Subcutaneous preadipocyte (primary cell): Measurements from ENCODE around the gene RENBP. TPM values are rescaled to one million over a fixed set of nuclear protein-coding genes. Genes with fewer than 3 reads are reported as not detected.

Experiments
- small RNA-seq: library from RNA; depleted of rRNA; stranded (forward); fragments of <200 nt; gene quantifications from one replicate; pipeline ENCODE3, GENCODE V24; 2012
- total RNA-seq: library from RNA; depleted of rRNA; stranded (reverse); fragments of >200 nt; gene quantifications from 2 replicates; pipeline ENCODE4 v1.2.3, GENCODE V29; 2012

The RENBP gene
- 3.7 TPM in 2 replicates for total RNA-seq

GRCh38 chrX:153944140-153944799 lies at the start of gene RENBP:
TSS of gene RENBP (minus strand) at chrX:153944643. CDS start at chrX:153944610, 33 bp downstream.

GRCh38 chrX:153972368-153973126 lies 28.1 kb upstream of the RENBP start, which contains the start of gene TMEM187:
TSS of gene TMEM187 (plus strand) at chrX:153972754. CDS start at chrX:153982063, 9,309 bp downstream.

GRCh38 chrX:153971450-153972367 lies 27.3 kb upstream of the RENBP start, which contains the start of gene HCFC1:
TSS of gene HCFC1 (minus strand) at chrX:153971818. CDS start at chrX:153970840, 978 bp downstream.

GRCh38 chrX:153934762-153935325 lies 9.6 kb downstream of the RENBP start, which contains the start of gene NAA10:
TSS of gene NAA10 (minus strand) at chrX:153935037. CDS start at chrX:153934904, 133 bp downstream.

GRCh38 chrX:153925739-153926551 lies 18.5 kb downstream of the RENBP start, which contains the start of gene ARHGAP4:
TSS of gene ARHGAP4 (minus strand) at chrX:153926264. CDS start at chrX:153926202, 62 bp downstream.

GRCh38 chrX:153903991-153904957 lies 40.2 kb downstream of the RENBP start, which contains the start of gene AVPR2:
TSS of gene AVPR2 (plus strand) at chrX:153904673. CDS start at chrX:153905146, 473 bp downstream.

GRCh38 chrX:153885968-153886903 lies 58.2 kb downstream of the RENBP start, which contains the start of gene L1CAM:
TSS of gene L1CAM (minus strand) at chrX:153886173. CDS start at chrX:153875836, 10,337 bp downstream.

Small RNA genes within 50 kb of the gene (small RNA-seq; reads per million reads assigned to genes)
- gene MIR3202-1, result not detected

Other genes with a start within 250 kb of the RENBP start
- gene BCAP31, start 220.3 kb downstream of the RENBP start, total RNA-seq, result 119 and 149 TPM in 2 replicates
- gene ABCD1, start 219.8 kb downstream of the RENBP start, total RNA-seq, result 8.4 and 8.8 TPM in 2 replicates
- gene PLXNB3, start 180.4 kb downstream of the RENBP start, total RNA-seq, result 4.4 and 4.9 TPM in 2 replicates
- gene SRPK3, start 163.6 kb downstream of the RENBP start, total RNA-seq, result 0.39 TPM in 1 of 2 replicates, not detected in the other
- 50.8 and 64.3 TPM in 2 replicates for gene IDH3G, start 150.3 kb downstream of the RENBP start, total RNA-seq
- gene SSR4, start 150.0 kb downstream of the RENBP start, total RNA-seq, result 102 and 193 TPM in 2 replicates
- gene PDZD4, start 114.1 kb downstream of the RENBP start, total RNA-seq, result under 0.01 and 0.20 TPM in 2 replicates
- under 0.01 and 0.39 TPM in 2 replicates for gene L1CAM, start 58.5 kb downstream of the RENBP start, total RNA-seq
- gene AVPR2, start 40.0 kb downstream of the RENBP start, total RNA-seq, result not detected in 2 replicates
- 0.37 and 0.39 TPM in 2 replicates for gene ARHGAP4, start 18.4 kb downstream of the RENBP start, total RNA-seq
- gene NAA10, start 9.6 kb downstream of the RENBP start, total RNA-seq, result 70.4 and 74.6 TPM in 2 replicates
- gene HCFC1, start 27.2 kb upstream of the RENBP start, total RNA-seq, result 26.8 and 40.7 TPM in 2 replicates
- gene TMEM187, start 28.1 kb upstream of the RENBP start, total RNA-seq, result 6.5 and 7.3 TPM in 2 replicates
- gene IRAK1, start 75.3 kb upstream of the RENBP start, total RNA-seq, result 59.2 and 79.8 TPM in 2 replicates
- gene MECP2, start 153.1 kb upstream of the RENBP start, total RNA-seq, result 18.2 and 18.7 TPM in 2 replicates
- not detected in 2 replicates for gene OPN1LW, start 199.6 kb upstream of the RENBP start, total RNA-seq
- not detected in 2 replicates for gene OPN1MW, start 238.0 kb upstream of the RENBP start, total RNA-seq